K562 (cell line): Measurements from ENCODE around the gene GALK2. TPM values are rescaled to one million over a fixed set of nuclear protein-coding genes. Genes with fewer than 3 reads are reported as not detected.

Experiments
- ATAC-seq: fragments of 200-7000 bp; cut with Tn5 transposase; 3 replicates; pipeline ENCODE4 v1.9.1; 2020; ENCODE audit warnings: moderate library complexity
- BruUV-seq: library from RNA; stranded (reverse); fragments of 400-500 nt; replicated peaks from 2 replicates; lab custom pipeline; 2021; lab: Mats Ljungman, UMichigan
- CTCF ChIA-PET: fragments of 300-600 bp; formaldehyde crosslinking; extraction: SDS; loops from one replicate; lab custom pipeline; 2021; ENCODE audit warnings: low intra/inter-chr PET ratio; lab: Yijun Ruan, JAX
- POLR2A ChIA-PET: fragments of 300-600, 350-650 bp; sonication (Branson Sonifier 250); formaldehyde crosslinking; extraction: SDS; loops from one replicate; lab custom pipeline; 2021; ENCODE audit warnings: antibody characterized with exemption, inconsistent platforms; lab: Yijun Ruan, JAX
- DNase-seq, 4 experiments: peaks; one replicate each; pipeline versions ENCODE4 v3.0.0 to v3.0.0-alpha.2; 2011 to 2018; ENCODE audit warnings: low spot score in 3 of 4, mixed read lengths in 3 of 4; ENCODE audit errors: extremely low read depth in 1 of 4
- FAIRE-seq: peaks from 2 replicates; lab custom pipeline; 2011; peaks lifted over from hg19 to GRCh38; lab: Jason Lieb, UNC
- H2AFZ ChIP-seq: 2 replicates; pipeline ENCODE4 v1.6.0; 2011; ENCODE audit warnings: low read depth, low read length, control low read depth, inconsistent platforms
- H3K27ac ChIP-seq: fragments of 200-600 bp; 3 replicates; pipeline ENCODE4 v1.8.0; 2011; ENCODE audit warnings: low read depth, mild to moderate bottlenecking, control low read depth, inconsistent platforms, low read length, moderate library complexity, mixed read lengths; ENCODE audit errors: extremely low read depth
- H3K27me3 ChIP-seq, 2 experiments: fragments of 300-600 bp in 1 of 2; 2 replicates in 1 of 2; 3 replicates in 1 of 2; pipeline versions ENCODE4 v1.6.0 to v1.8.0; 2011; ENCODE audit warnings: inconsistent platforms in 2 of 2, low read length in 2 of 2, mild to moderate bottlenecking in 1 of 2, mixed read lengths in 1 of 2, moderate library complexity in 1 of 2; ENCODE audit not compliant: control insufficient read depth in 2 of 2, insufficient read depth in 2 of 2
- H3K36me3 ChIP-seq: fragments of 300-600 bp; 3 replicates; pipeline ENCODE4 v1.8.0; 2011; ENCODE audit warnings: mild to moderate bottlenecking, low read length, inconsistent platforms; ENCODE audit not compliant: control insufficient read depth, insufficient read depth
- H3K4me1 ChIP-seq, 2 experiments: fragments of 200-600 bp in 1 of 2; replicated peaks in 1 of 2; 2 replicates in 1 of 2; 3 replicates in 1 of 2; pipeline versions ENCODE4 v1.5.1 to v1.8.0; 2011; ENCODE audit warnings: inconsistent platforms in 2 of 2, low read length in 2 of 2, mild to moderate bottlenecking in 1 of 2, mixed read lengths in 1 of 2, moderate library complexity in 1 of 2; ENCODE audit not compliant: control insufficient read depth in 2 of 2, insufficient read depth in 2 of 2
- H3K4me2 ChIP-seq: 2 replicates; pipeline ENCODE4 v1.6.1; 2011; ENCODE audit warnings: low read length, control low read depth, inconsistent platforms, mixed read lengths; ENCODE audit not compliant: insufficient read depth
- H3K4me3 ChIP-seq: fragments of 200-600 bp; sonication (generic), shearing (Covaris generic); 2 replicates; pipeline ENCODE4 v1.5.1; 2016; ENCODE audit warnings: control low read depth, inconsistent platforms
- H3K79me2 ChIP-seq: fragments of 200-600 bp; 3 replicates; pipeline ENCODE4 v1.8.0; 2011; ENCODE audit warnings: low read length, inconsistent platforms; ENCODE audit not compliant: control insufficient read depth, insufficient read depth
- H3K9ac ChIP-seq, 2 experiments: 2 replicates each; pipeline versions ENCODE4 v1.6.0 to v1.6.1; 2011; ENCODE audit warnings: low read depth in 2 of 2, low read length in 2 of 2, control low read depth in 1 of 2, inconsistent platforms in 1 of 2, mild to moderate bottlenecking in 1 of 2, mixed read lengths in 1 of 2; ENCODE audit not compliant: insufficient read depth in 1 of 2
- H3K9me1 ChIP-seq: one replicate; pipeline ENCODE4 v1.6.0; 2011; ENCODE audit warnings: inconsistent platforms, mild to moderate bottlenecking, low read length, moderate library complexity; ENCODE audit not compliant: control insufficient read depth, insufficient read depth
- H3K9me3 ChIP-seq: replicated peaks from 2 replicates; pipeline ENCODE4 v1.5.1; 2011; ENCODE audit warnings: low read depth, low read length, inconsistent platforms; ENCODE audit not compliant: control insufficient read depth, insufficient read depth
- H4K20me1 ChIP-seq: replicated peaks from 2 replicates; pipeline ENCODE4 v1.6.1; 2011; ENCODE audit warnings: low read length, inconsistent platforms, mixed read lengths; ENCODE audit not compliant: control insufficient read depth, insufficient read depth
- ARID1B ChIP-seq: fragments of 450-650 bp; IDR thresholded peaks from 2 replicates; pipeline ENCODE4 v1.6.1; 2016; ENCODE audit warnings: antibody characterized with exemption, mild to moderate bottlenecking, inconsistent platforms
- CEBPG ChIP-seq, 3 experiments: fragments of 200-800 bp in 1 of 3; sonication (Bioruptor generic) in 1 of 3; sonication (generic) in 1 of 3; formaldehyde crosslinking in 1 of 3; IDR thresholded peaks in 2 of 3; conservative IDR thresholded peaks in 1 of 3; 2 replicates each; pipeline versions ENCODE4 v1.6.1 to v1.8.0; 2016 to 2022; ENCODE audit warnings: missing compliant biosample characterization in 2 of 3, missing genetic modification characterization in 2 of 3, mild to moderate bottlenecking in 1 of 3, missing genetic modification reagents in 1 of 3
- DIDO1 ChIP-seq: fragments of 450-650 bp; IDR thresholded peaks from 2 replicates; pipeline ENCODE4 v1.6.1; 2016; ENCODE audit warnings: low read depth, missing biosample characterization, missing genetic modification characterization
- ETS2 ChIP-seq: IDR thresholded peaks from 2 replicates; pipeline ENCODE4 v1.6.1; 2016; ENCODE audit warnings: borderline replicate concordance, missing genetic modification characterization, mild to moderate bottlenecking, moderate library complexity, missing compliant biosample characterization; ENCODE audit not compliant: poor library complexity, severe bottlenecking
- HLTF ChIP-seq: fragments of 450-650 bp; IDR thresholded peaks from 2 replicates; pipeline ENCODE4 v1.6.1; 2016
- NR0B1 ChIP-seq: fragments of 450-650 bp; IDR thresholded peaks from one replicate; pipeline ENCODE4 v1.6.1; 2018; ENCODE audit warnings: mild to moderate bottlenecking, moderate library complexity; ENCODE audit not compliant: partially characterized antibody
- PCBP1 ChIP-seq: fragments of 200-400 bp; formaldehyde crosslinking; IDR thresholded peaks from 2 replicates; pipeline ENCODE4 v1.6.1; 2018; ENCODE audit warnings: mild to moderate bottlenecking, low read depth, low read length; ENCODE audit not compliant: poor library complexity, severe bottlenecking
- SRSF9 ChIP-seq: fragments of 200-400 bp; formaldehyde crosslinking; IDR thresholded peaks from 2 replicates; pipeline ENCODE4 v1.6.1; 2017; ENCODE audit warnings: low read depth, low read length, borderline replicate concordance
- ZNF584 ChIP-seq: fragments of 200-800 bp; sonication (Bioruptor generic); IDR thresholded peaks from 2 replicates; pipeline ENCODE4 v1.6.1; 2016; ENCODE audit warnings: low read depth, mild to moderate bottlenecking, missing genetic modification characterization, missing compliant biosample characterization
- WGBS: fragments of 100-300 bp; shearing (Covaris generic); methylation state at CpG from one replicate; pipeline ENCODE4 v1.1.6; 2016; ENCODE audit warnings: low coverage, mixed read lengths; ENCODE audit not compliant: insufficient coverage; ENCODE audit errors: missing lambda C conversion rate; 5-methylcytosine and 5-hydroxymethylcytosine counted together
- in situ Hi-C: fragments of 300-500 bp; cut with MboI; formaldehyde crosslinking; loops from 4 replicates; pipeline ENCODE4 v1.15.0; 2018; ENCODE audit warnings: inconsistent platforms, mixed read lengths
- intact Hi-C: fragments of 100-400 bp; cut with micrococcal nuclease; formaldehyde crosslinking; loops from 2 replicates; pipeline ENCODE4 v1.14.2; 2022
- polyA plus RNA-seq, 8 experiments: library from polyadenylated mRNA; depleted of rRNA in 4 of 8; stranded (reverse) in 5 of 8; unstranded in 3 of 8; fragments of >200 nt; fragmentation: Nextera tagmentation in 2 of 8; fragmentation: Illumina TruSeq in 1 of 8; extraction: Ambion mirVana in 2 of 8; extraction: Trizol in 1 of 8; gene quantifications; 2 replicates each; pipeline versions ENCODE4 v1.2.1 to v1.2.3, GENCODE V29; 2011 to 2014; ENCODE audit warnings: inconsistent platforms in 1 of 8, missing spikeins in 1 of 8
- total RNA-seq, 7 experiments: library from RNA; depleted of rRNA in 6 of 7; stranded (reverse); fragments of >200 nt in 6 of 7; fragmentation: Illumina TruSeq in 2 of 7; extraction: Trizol in 2 of 7; gene quantifications; 2 replicates each; pipeline versions ENCODE4 v1.2.1 to v1.2.3, GENCODE V29; 2011 to 2021; ENCODE audit warnings: low replicate concordance in 1 of 7

Gene GALK2
- total and polyA plus RNA-seq, 9 of the 15 experiments (the other 6 are each of a cell fraction or from before 2014, with no cell fraction given): 32.8 to 82.0 (median 54.4) TPM

GRCh38 chr15:49185473-49185872, 15.4 kb downstream of the GALK2 start:
- Histone ChIP-seq H3K9ac (no peak overlapping the region), H3K4me1 (peaks cover 0 to 5% of the 10 kb centered on the region in 2 experiments; a peak in 2 of 5 replicates), H3K9me1 (no peaks in the 10 kb centered on the region), H3K36me3 (peaks cover 14% of the 10 kb centered on the region), H3K4me2 (no peak overlapping the region), H2AFZ (no peak overlapping the region), H3K4me3 (no peak overlapping the region), H3K79me2 (peaks cover 85% of the 10 kb centered on the region), H4K20me1 (no peaks in the 10 kb centered on the region; the same call in 1 of the 2 replicates), H3K9me3 (no peaks in the 10 kb centered on the region), H3K27ac (no peak overlapping the region), H3K27me3 (no peaks in the 10 kb centered on the region)
- WGBS: 31% methylated on average over 1 of the region's 1 CpG
- no peak for TF ChIP-seq SRSF9
- TF ChIP-seq DIDO1: no peak
- no peak for ATAC-seq
- in situ Hi-C loops: no loop called here
- BruUV-seq: no TSS peak
- intact Hi-C loops: no loop called here
- ChIA-PET CTCF (no interaction called here), POLR2A (interaction anchor here (0.7 to 3.5 kb wide), 3 partner anchors 9 to 959 kb away, joined by 3 to 12 read pairs (median 5); no protein-coding TSS in a partner anchor)
- FAIRE-seq: no peak
- DNase-seq: no peak

DNA sequence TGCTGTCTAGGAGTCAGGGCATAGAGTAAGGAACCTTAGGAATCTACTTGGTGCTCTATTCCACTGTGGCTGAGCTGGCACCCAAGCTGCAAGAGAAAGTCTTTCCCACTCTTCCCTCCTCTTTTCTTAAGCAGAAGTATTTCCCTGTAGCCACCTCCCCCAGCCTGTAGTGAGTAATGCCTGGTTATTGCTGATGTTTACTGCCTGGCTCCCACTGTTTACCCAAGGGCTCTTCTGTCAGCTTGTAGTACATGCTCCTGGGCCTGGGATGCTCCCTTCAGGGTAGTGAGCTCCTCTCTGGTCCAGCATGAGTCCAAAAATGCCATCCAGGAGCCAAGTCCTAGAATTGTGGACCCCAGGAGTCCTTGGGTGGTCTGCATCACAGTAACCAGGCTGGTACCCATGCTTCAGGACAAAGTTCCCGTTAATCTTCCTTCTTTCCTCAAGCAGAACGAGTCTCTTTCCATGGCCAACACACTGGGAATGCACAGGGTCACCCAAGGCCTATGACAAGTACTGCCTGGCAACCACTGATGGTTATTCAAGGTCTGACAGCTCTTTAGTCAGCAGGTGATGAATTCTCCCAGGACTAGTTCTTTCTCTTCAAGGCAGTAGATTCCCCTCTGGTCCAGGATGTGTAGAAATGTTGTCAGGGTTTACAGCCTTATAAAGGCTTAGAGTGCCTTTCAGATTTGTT, 17.6 kb downstream of the GALK2 start:
- peaks cover 88% of the 10 kb centered on the region for H3K79me2 ChIP-seq
- BruUV-seq: no TSS peak
- ChIA-PET POLR2A (interaction anchor here (1.1 to 3.5 kb wide), 4 partner anchors 8 to 18 kb away, joined by 4 to 12 read pairs (median 5); partner anchors contain the start of gene GALK2), CTCF (no interaction called here)
- no peak overlapping the region for H2AFZ ChIP-seq
- no peaks in the 10 kb centered on the region; the same call in 1 of the 2 replicates for H4K20me1 ChIP-seq
- no peak for FAIRE-seq
- intact Hi-C loops (no loop called here), in situ Hi-C loops (no loop called here)
- no peak for ATAC-seq
- peaks cover 8% of the 10 kb centered on the region; the same call in 2 of the 3 replicates for H3K36me3 ChIP-seq
- no peak overlapping the region for H3K9ac ChIP-seq
- peaks cover 0 to 5% of the 10 kb centered on the region in 2 experiments; a peak in 2 of 5 replicates for H3K4me1 ChIP-seq
- no peaks in the 10 kb centered on the region for H3K9me1 ChIP-seq
- H3K9me3 ChIP-seq: no peaks in the 10 kb centered on the region
- no peak for DNase-seq
- H3K4me3 ChIP-seq: no peak overlapping the region
- no peak overlapping the region for H3K4me2 ChIP-seq
- no peak overlapping the region for H3K27ac ChIP-seq
- 33% methylated on average over 2 of the region's 2 CpGs for WGBS
- no peaks in the 10 kb centered on the region for H3K27me3 ChIP-seq
- TF ChIP-seq NR0B1 (no peak), ARID1B (no peak), ETS2 (tag) (no peak), PCBP1 (no peak), HLTF (no peak), ZNF584 (CRISPR knock-in tag) (no peak), CEBPG (CRISPR knock-in tag; IDR thresholded peaks at IDR 0.05) (no peak), CEBPG (tag; conservative IDR thresholded peaks at IDR 0.05 in 1 of 2, IDR thresholded peaks at IDR 0.05 in 1 of 2) (no peak)
